ENCODE results near the gene CCR5. TPM values are rescaled to one million over a fixed set of nuclear protein-coding genes. Genes with fewer than 3 reads are reported as not detected.

The CCR5 gene
- total and polyA plus RNA-seq, 2 of the 8 experiments (the other 6 are each of a cell fraction or from before 2014, with no cell fraction given): not detected

GRCh38 chr3:46416125-46416810, 45.5 kb downstream of the CCR5 start (continued):
- no peak for TF ChIP-seq CTCF (IDR thresholded peaks at IDR 0.05; ENCODE audit: control extremely low read depth in 1 of 3, insufficient read depth in 1 of 3, low read depth in 1 of 3, low read length in 3 of 3)
